GM12864 (cell line): ENCODE measurements around the gene ITIH6.

Experiments
- DNase-seq: peaks from one replicate; pipeline ENCODE4 v3.0.0-alpha.2; 2011; ENCODE audit warnings: low read depth
- H3K4me3 ChIP-seq: 2 replicates; pipeline ENCODE4 v1.5.1; 2011; ENCODE audit warnings: mild to moderate bottlenecking, low read depth, low read length, control low read depth
- TF ChIP-seq, protein P1 (sequence below): IDR thresholded peaks from 2 replicates; pipeline ENCODE4 v1.5.1; 2011; ENCODE audit warnings: low read depth, mild to moderate bottlenecking, moderate library complexity, low read length, control low read depth, inconsistent platforms; ENCODE audit errors: missing control alignments

The ITIH6 gene

DNA sequence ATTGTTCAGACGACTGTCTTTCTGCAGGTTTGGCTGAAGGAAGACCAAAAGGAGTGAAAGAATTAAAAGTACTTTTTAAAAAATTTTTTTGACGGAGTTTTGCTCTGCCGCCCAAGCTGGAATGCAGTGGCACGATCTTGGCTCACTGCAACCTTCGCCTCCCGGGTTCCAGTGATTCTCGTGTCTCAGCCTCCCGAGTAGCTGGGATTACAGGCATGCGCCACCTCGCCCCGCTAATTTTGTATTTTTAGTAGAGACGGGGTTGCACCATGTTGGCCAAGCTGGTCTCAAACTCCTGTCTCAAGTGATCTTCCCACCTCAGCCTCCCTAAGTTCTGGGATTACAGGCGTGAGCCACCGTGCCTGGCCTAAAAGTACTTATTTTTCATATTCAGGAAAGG, 86.3 kb downstream of the ITIH6 start:
- TF ChIP-seq, protein P1, sequence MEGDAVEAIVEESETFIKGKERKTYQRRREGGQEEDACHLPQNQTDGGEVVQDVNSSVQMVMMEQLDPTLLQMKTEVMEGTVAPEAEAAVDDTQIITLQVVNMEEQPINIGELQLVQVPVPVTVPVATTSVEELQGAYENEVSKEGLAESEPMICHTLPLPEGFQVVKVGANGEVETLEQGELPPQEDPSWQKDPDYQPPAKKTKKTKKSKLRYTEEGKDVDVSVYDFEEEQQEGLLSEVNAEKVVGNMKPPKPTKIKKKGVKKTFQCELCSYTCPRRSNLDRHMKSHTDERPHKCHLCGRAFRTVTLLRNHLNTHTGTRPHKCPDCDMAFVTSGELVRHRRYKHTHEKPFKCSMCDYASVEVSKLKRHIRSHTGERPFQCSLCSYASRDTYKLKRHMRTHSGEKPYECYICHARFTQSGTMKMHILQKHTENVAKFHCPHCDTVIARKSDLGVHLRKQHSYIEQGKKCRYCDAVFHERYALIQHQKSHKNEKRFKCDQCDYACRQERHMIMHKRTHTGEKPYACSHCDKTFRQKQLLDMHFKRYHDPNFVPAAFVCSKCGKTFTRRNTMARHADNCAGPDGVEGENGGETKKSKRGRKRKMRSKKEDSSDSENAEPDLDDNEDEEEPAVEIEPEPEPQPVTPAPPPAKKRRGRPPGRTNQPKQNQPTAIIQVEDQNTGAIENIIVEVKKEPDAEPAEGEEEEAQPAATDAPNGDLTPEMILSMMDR: no peak
- DNase-seq: no peak
- H3K4me3 ChIP-seq: no peak overlapping the region

DNA sequence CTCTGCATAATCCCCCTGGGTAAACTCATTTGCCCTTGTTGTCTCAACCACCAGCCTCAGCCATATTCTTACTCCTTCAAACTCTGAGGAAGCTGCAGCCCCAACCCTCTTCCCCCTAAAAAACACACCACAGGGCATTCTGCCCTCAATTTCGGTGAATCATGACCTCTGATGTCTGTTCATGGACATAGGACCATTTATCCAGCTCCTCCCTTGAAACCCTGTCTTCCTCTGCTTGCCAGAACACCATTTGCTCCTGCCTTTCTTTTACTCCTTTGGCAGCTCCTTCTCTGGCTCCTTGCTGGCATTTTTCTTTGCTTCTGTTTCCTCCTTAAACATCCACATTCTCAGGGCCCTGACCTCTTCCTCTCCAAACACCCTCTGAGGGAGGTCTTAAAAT, 87.1 kb downstream of the ITIH6 start:
- TF ChIP-seq, protein P1: no peak
- no peak for DNase-seq

DNA sequence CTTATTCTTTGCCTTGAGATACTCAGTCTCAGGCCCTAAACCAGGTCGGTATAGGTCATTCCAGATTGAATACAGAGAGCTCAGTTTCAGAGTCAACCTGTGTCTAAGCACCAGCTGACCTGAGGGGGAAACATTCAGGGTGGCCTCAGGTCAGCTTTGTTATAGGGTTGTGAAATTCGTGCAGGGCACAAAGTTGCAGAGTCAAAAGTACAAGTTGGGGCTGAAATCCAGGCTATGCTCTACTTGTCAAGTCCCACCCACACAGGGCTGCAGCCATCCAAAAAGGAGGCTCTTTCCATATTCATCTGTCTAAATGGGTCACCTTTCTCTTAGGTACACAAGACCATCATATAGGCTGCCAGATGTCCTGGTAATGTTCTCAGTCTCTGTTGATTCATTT, 89.7 kb downstream of the ITIH6 start:
- TF ChIP-seq, protein P1: no peak
- H3K4me3 ChIP-seq: no peak overlapping the region
- DNase-seq: no peak

More for the DNA sequence above, 87.1 kb downstream of the ITIH6 start:
- no peak overlapping the region for H3K4me3 ChIP-seq
